ENCODE results near the gene CNTNAP4.

GRCh38 chr16:76527244-76527643, 250.0 kb downstream of the CNTNAP4 start:
- TF ChIP-seq JUNB (IDR thresholded peaks at IDR 0.05), result no peak
- no peak for TF ChIP-seq CTCF (IDR thresholded peaks at IDR 0.05)
- no peak for TF ChIP-seq POLR2A (IDR thresholded peaks at IDR 0.05; ENCODE audit: low read length)
- TF ChIP-seq MAFK (IDR thresholded peaks at IDR 0.05; ENCODE audit: partially characterized antibody), result peak; percentile 32
- no peak for TF ChIP-seq MAZ (IDR thresholded peaks at IDR 0.05; ENCODE audit: borderline replicate concordance, low read depth, low read length)
- TF ChIP-seq KDM5A (IDR thresholded peaks at IDR 0.05), result no peak
- no peak for TF ChIP-seq SMC3 (IDR thresholded peaks at IDR 0.05)
- TF ChIP-seq HEYL (CRISPR knock-in tag; IDR thresholded peaks at IDR 0.05), result no peak
- TF ChIP-seq PHF8 (IDR thresholded peaks at IDR 0.05; ENCODE audit: borderline replicate concordance, low read depth), result no peak
- TF ChIP-seq EP300 (IDR thresholded peaks at IDR 0.05), result no peak
- TF ChIP-seq RFX5 (IDR thresholded peaks at IDR 0.05), result no peak
- TF ChIP-seq USF2 (IDR thresholded peaks at IDR 0.05), result no peak

All from A549 (cell line).